NCI-H1417 treated with DMSO at 0.1 percent for 48 hours (cell line): ENCODE results near the gene RAD1.
"Not testable (repeated sequence)": the region's sequence is repeated elsewhere in the genome, so short reads cannot be mapped to it uniquely, and the experiment has no call there.

Source experiments
- DNase-seq: peaks from one replicate; lab custom pipeline; 2025; lab: John Stamatoyannopoulos, UW

The RAD1 gene

GRCh38 chr5:34915139-34915855 is at the start of gene RAD1, which contains the start of gene BRIX1:
Gene RAD1, minus strand, starts transcription at chr5:34915504. Its CDS starts 612 bp downstream, at chr5:34914892.
Gene BRIX1, plus strand, starts transcription at chr5:34915711. Its CDS starts 28 bp downstream, at chr5:34915739.
- peak; percentile 95 for DNase-seq

GRCh38 chr5:34959323-34959722 is 44.0 kb upstream of the RAD1 start:
- DNase-seq, result no peak

GRCh38 chr5:34957857-34958690 is 42.8 kb upstream of the RAD1 start:
- DNase-seq, result no peak

GRCh38 chr5:34957321-34957720 is 42.0 kb upstream of the RAD1 start:
- DNase-seq, result no peak

GRCh38 chr5:34944460-34945047 is 29.2 kb upstream of the RAD1 start:
- DNase-seq, result no peak

GRCh38 chr5:34944044-34944443 is 28.7 kb upstream of the RAD1 start:
- no peak for DNase-seq

- DNase-seq, result no peak
Measured at GRCh38 chr5:34941936-34942335, 26.6 kb upstream of the RAD1 start.

- no peak for DNase-seq
Measured at GRCh38 chr5:34932947-34933346, 17.6 kb upstream of the RAD1 start.

- no peak for DNase-seq
Measured at GRCh38 chr5:34930870-34931269, 15.6 kb upstream of the RAD1 start.

GRCh38 chr5:34930462-34930844 is 15.1 kb upstream of the RAD1 start:
- no peak for DNase-seq

- no peak for DNase-seq
Measured at GRCh38 chr5:34929720-34930461, 14.6 kb upstream of the RAD1 start.

- DNase-seq, result peak; percentile 97
Measured at GRCh38 chr5:34929134-34929719, 13.9 kb upstream of the RAD1 start, which contains the start of gene DNAJC21. Gene DNAJC21, plus strand, starts transcription at chr5:34929559. Its CDS starts 261 bp downstream, at chr5:34929820.

- no peak for DNase-seq
Measured at GRCh38 chr5:34928267-34928666, 13.0 kb upstream of the RAD1 start.

GRCh38 chr5:34927785-34928184 is 12.5 kb upstream of the RAD1 start:
- DNase-seq, result no peak

GRCh38 chr5:34926318-34926888 is 11.1 kb upstream of the RAD1 start:
- DNase-seq, result no peak

- DNase-seq, result no peak
Measured at GRCh38 chr5:34924462-34924765, 9.1 kb upstream of the RAD1 start.

GRCh38 chr5:34923694-34924461 is 8.6 kb upstream of the RAD1 start:
- DNase-seq, result no peak

GRCh38 chr5:34923256-34923655 is 8.0 kb upstream of the RAD1 start:
- not testable (repeated sequence) for DNase-seq

- DNase-seq, result no peak
Measured at GRCh38 chr5:34919077-34919476, 3.8 kb upstream of the RAD1 start.

GRCh38 chr5:34918025-34918424 is 2.7 kb upstream of the RAD1 start:
- no peak for DNase-seq

GRCh38 chr5:34916518-34916917 is 1.2 kb upstream of the RAD1 start:
- DNase-seq, result no peak
